Common myeloid progenitor, CD34-positive (primary cell): Measurements from ENCODE around the gene NUDT11.
"Not testable (repeated sequence)": the region's sequence is repeated elsewhere in the genome, so short reads cannot be mapped to it uniquely, and the experiment has no call there.

Source experiments
- CTCF ChIA-PET: fragments of 350-600 bp; sonication (Branson Sonifier 250); formaldehyde crosslinking; loops from one replicate; lab custom pipeline; 2021; ENCODE audit warnings: antibody characterized with exemption; lab: Charles Lee
- POLR2A ChIA-PET: fragments of 350-600 bp; sonication (Branson Sonifier 250); formaldehyde crosslinking; loops from one replicate; lab custom pipeline; 2021; ENCODE audit warnings: antibody characterized with exemption; lab: Charles Lee
- DNase-seq, 3 donors: peaks; one replicate each; pipeline versions ENCODE4 v3.0.0 to v3.0.0-alpha.2; 2013
- H3K27ac ChIP-seq, 2 experiments: 1 replicate in 1 of 2; 2 replicates in 1 of 2; pipeline ENCODE4 v1.7.0; 2013; ENCODE audit warnings: inconsistent platforms in 2 of 2, low read length in 2 of 2, mild to moderate bottlenecking in 2 of 2, low read depth in 1 of 2, moderate library complexity in 1 of 2; ENCODE audit not compliant: severe bottlenecking in 2 of 2, insufficient read depth in 1 of 2, poor library complexity in 1 of 2
- H3K27me3 ChIP-seq, 5 experiments: replicated peaks in 2 of 5; 1 replicate in 3 of 5; 2 replicates in 2 of 5; pipeline versions ENCODE4 v1.6.1 to v1.7.0; 2013; ENCODE audit warnings: low read length in 4 of 5, mild to moderate bottlenecking in 2 of 5, moderate library complexity in 2 of 5, inconsistent platforms in 1 of 5; ENCODE audit not compliant: insufficient read depth in 5 of 5, control insufficient read depth in 4 of 5
- H3K36me3 ChIP-seq, 4 experiments: 1 replicate in 2 of 4; 2 replicates in 2 of 4; pipeline versions ENCODE4 v1.6.1 to v1.7.0; 2013; ENCODE audit warnings: low read length in 3 of 4, control low read depth in 1 of 4, mild to moderate bottlenecking in 1 of 4; ENCODE audit not compliant: control insufficient read depth in 4 of 4, insufficient read depth in 4 of 4
- H3K4me1 ChIP-seq, 4 experiments: 1 replicate in 3 of 4; 2 replicates in 1 of 4; pipeline versions ENCODE4 v1.6.1 to v1.7.1; 2013; ENCODE audit warnings: low read length in 3 of 4, mild to moderate bottlenecking in 3 of 4, control low read depth in 1 of 4, inconsistent platforms in 1 of 4, moderate library complexity in 1 of 4; ENCODE audit not compliant: control insufficient read depth in 4 of 4, insufficient read depth in 4 of 4; ENCODE audit errors: control extremely low read depth in 1 of 4
- H3K4me3 ChIP-seq, 7 experiments: 1 replicate in 4 of 7; 2 replicates in 3 of 7; pipeline versions ENCODE4 v1.5.1 to v1.7.0; 2013; ENCODE audit warnings: mild to moderate bottlenecking in 7 of 7, low read length in 6 of 7, moderate library complexity in 6 of 7, inconsistent platforms in 2 of 7, low read depth in 2 of 7, control low read depth in 1 of 7; ENCODE audit not compliant: insufficient read depth in 4 of 7, control insufficient read depth in 1 of 7; ENCODE audit errors: extremely low read depth in 1 of 7
- H3K9me3 ChIP-seq, 5 experiments: 1 replicate in 4 of 5; 2 replicates in 1 of 5; pipeline versions ENCODE4 v1.6.1 to v1.7.1; 2013; ENCODE audit warnings: low read length in 4 of 5, mild to moderate bottlenecking in 2 of 5, inconsistent platforms in 1 of 5, low read depth in 1 of 5, moderate library complexity in 1 of 5; ENCODE audit not compliant: control insufficient read depth in 4 of 5, insufficient read depth in 2 of 5; ENCODE audit errors: control extremely low read depth in 1 of 5
- WGBS: methylation state at CpG from one replicate; pipeline ENCODE4 v1.1.5; 2013; ENCODE audit not compliant: insufficient coverage; 5-methylcytosine and 5-hydroxymethylcytosine counted together

NUDT11 gene

GRCh38 chrX:51484616-51485015, 11.8 kb downstream of the NUDT11 start:
- ChIA-PET POLR2A (no interaction called here), CTCF (no interaction called here)
- Histone ChIP-seq H3K27ac (no peak overlapping the region), H3K4me3 (no peak overlapping the region), H3K36me3 (no peaks in the 10 kb centered on the region), H3K4me1 (peaks cover 0 to 2% (median 0%) of the 10 kb centered on the region in 4 experiments), H3K9me3 (no peaks in the 10 kb centered on the region), H3K27me3 (peaks cover 0 to 4% (median 0%) of the 10 kb centered on the region in 5 experiments)
- DNase-seq = peak in 2 of 3 donors; percentile 4 to 15
- WGBS = 60% methylated on average over 6 of the region's 6 CpGs

GRCh38 chrX:51482411-51482810, 14.0 kb downstream of the NUDT11 start:
- H3K27me3 ChIP-seq, H3K27ac ChIP-seq, H3K36me3 ChIP-seq, DNase-seq, H3K4me3 ChIP-seq, H3K9me3 ChIP-seq, POLR2A ChIA-PET, CTCF ChIA-PET, H3K4me1 ChIP-seq: not testable (repeated sequence)
- WGBS = 100% methylated on average over 1 of the region's 5 CpGs

DNA sequence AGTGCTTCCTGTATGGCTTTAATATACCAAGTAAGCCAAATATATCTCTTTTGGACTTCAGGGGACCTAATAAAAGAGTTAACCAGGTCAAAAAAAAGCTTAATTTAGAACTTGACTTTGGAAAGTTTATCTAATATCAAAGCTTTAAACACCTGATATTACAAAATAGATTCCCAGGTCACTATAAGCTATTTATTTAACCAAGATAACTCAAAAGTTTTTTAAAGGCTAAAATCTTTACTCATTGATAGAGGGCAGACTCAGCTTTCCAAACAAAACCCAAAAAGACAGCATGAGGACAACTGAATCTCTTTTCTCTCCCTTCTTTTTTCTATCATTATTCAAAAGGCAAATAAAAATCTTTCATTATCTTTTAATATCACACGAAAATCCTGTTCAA, 19.5 kb downstream of the NUDT11 start:
- CTCF ChIA-PET = no interaction called here
- no CpG with 5 or more reads among the region's 1 CpG for WGBS

GRCh38 chrX:51463322-51463721, 33.1 kb downstream of the NUDT11 start:
- H3K36me3 ChIP-seq = no peaks in the 10 kb centered on the region
- WGBS = 76% methylated on average over 2 of the region's 4 CpGs
- CTCF ChIA-PET = interaction anchor here (1.5 kb wide), 1 partner anchor 16 kb away, joined by 6 read pairs; no protein-coding TSS in a partner anchor
- no peaks in the 10 kb centered on the region for H3K4me1 ChIP-seq
- H3K4me3 ChIP-seq = no peak overlapping the region
- H3K27ac ChIP-seq = no peak overlapping the region
- no peaks in the 10 kb centered on the region for H3K9me3 ChIP-seq
- POLR2A ChIA-PET = no interaction called here
- peaks cover 0 to under 1% (median 0%) of the 10 kb centered on the region in 5 experiments for H3K27me3 ChIP-seq
- DNase-seq = no peak

More for the DNA sequence above, 19.5 kb downstream of the NUDT11 start:
- H3K9me3 ChIP-seq = no peaks in the 10 kb centered on the region
- no peak overlapping the region for H3K27ac ChIP-seq
- H3K36me3 ChIP-seq = no peaks in the 10 kb centered on the region
- POLR2A ChIA-PET = no interaction called here
- peaks cover 0 to 4% (median 0%) of the 10 kb centered on the region in 5 experiments for H3K27me3 ChIP-seq
- no peak for DNase-seq
- H3K4me1 ChIP-seq = no peaks in the 10 kb centered on the region
- H3K4me3 ChIP-seq = no peak overlapping the region

DNA sequence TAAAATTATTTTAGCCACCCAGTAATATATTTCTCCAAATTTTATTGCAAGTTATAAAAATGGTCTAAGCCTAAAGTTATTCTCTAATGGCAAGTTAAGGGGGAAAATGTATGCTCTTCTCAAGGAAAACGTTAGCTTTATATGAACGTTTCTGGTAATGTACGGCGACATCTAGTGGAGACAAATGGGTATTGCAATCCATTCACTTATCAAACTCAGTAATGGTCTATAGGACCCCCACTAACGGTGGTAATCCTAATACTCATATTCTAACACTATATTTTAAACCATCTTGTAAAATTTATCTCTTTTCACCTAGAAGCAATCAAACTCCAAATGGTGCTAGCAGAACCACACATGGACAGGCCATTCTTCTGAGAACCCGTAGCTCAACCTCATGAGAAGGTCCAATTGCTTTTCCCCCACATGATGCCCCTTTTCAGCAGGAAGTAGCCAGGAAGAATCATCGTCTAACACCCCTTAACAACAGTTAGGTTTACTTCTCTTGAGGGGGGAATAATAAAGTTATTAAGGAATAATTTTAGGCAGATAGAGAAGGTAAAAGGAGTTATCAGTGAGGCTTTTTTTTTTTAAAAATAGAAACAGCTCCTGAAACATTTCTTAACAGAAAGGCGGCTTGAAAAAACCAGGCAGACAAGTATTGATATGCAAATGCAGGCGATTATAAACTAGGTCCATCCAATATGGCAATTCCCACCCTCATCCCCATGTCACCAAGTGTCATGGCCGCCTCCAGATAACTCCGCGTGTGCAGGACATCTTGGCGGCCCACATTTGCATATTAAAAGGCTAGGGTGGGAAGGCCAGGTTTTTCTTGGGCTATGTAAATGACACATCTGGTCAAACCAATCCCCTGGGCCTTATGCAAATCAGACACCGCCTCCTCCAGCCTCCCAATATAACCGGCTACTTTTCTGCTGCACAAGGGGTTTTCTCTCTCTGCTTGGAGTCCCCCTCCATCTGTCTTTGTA, 35.0 kb downstream of the NUDT11 start:
- no peaks in the 10 kb centered on the region for H3K4me1 ChIP-seq
- 72% methylated on average over 7 of the region's 15 CpGs for WGBS
- H3K4me3 ChIP-seq = no peak overlapping the region
- CTCF ChIA-PET = interaction anchor here (1.0 to 1.8 kb wide), 5 partner anchors 9 to 125 kb away, joined by 3 to 4 read pairs (median 4); no protein-coding TSS in a partner anchor
- peaks cover 0 to 6% (median 0%) of the 10 kb centered on the region in 5 experiments for H3K27me3 ChIP-seq
- H3K36me3 ChIP-seq = no peaks in the 10 kb centered on the region
- no peaks in the 10 kb centered on the region for H3K9me3 ChIP-seq
- no peak overlapping the region for H3K27ac ChIP-seq
- DNase-seq = peak; percentile 25 to 69 (median 66)
- POLR2A ChIA-PET = no interaction called here

- WGBS = 40% methylated on average over 1 of the region's 1 CpG
- DNase-seq = peak; percentile 11 to 54 (median 52)
- Histone ChIP-seq H3K4me1 (no peaks in the 10 kb centered on the region), H3K27ac (no peak overlapping the region), H3K27me3 (peaks cover 0 to 6% (median 0%) of the 10 kb centered on the region in 5 experiments), H3K36me3 (no peaks in the 10 kb centered on the region), H3K9me3 (no peaks in the 10 kb centered on the region), H3K4me3 (no peak overlapping the region)
- CTCF ChIA-PET = interaction anchor here (1.0 to 1.6 kb wide), 8 partner anchors 10 to 315 kb away, joined by 3 to 5 read pairs (median 3); no protein-coding TSS in a partner anchor
- POLR2A ChIA-PET = no interaction called here
These were observed 37.3 kb downstream of the NUDT11 start for GRCh38 chrX:51459125-51459524.

DNA sequence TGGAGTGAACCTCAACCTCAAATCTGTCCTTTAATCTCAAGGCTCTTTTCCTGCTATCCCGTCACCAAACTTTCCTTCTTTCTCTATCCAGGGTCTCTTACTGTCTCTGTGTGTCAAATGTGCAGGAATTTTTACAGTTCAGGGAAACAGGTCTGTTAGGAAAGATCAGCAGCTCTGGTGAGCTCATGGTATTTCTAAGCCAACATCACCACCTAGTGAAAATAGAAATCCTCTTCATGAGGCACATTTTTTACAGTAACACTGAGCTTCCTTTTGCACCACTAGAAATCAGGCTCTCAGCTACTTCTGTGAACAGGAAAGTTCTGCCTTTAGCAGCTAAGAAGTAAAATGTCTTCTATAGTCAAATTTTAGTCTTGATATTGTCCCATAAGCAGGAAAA, 39.6 kb downstream of the NUDT11 start:
- ChIA-PET CTCF (interaction anchor here (0.8 to 1.2 kb wide), 5 partner anchors 12 to 123 kb away, joined by 3 to 9 read pairs (median 3); no protein-coding TSS in a partner anchor), POLR2A (no interaction called here)
- peak; percentile 6 to 22 (median 15) for DNase-seq
- H3K4me3 ChIP-seq = no peak overlapping the region
- no peak overlapping the region for H3K27ac ChIP-seq
- H3K4me1 ChIP-seq = no peaks in the 10 kb centered on the region
- H3K9me3 ChIP-seq = no peaks in the 10 kb centered on the region
- WGBS = 0% methylated on average over 1 of the region's 1 CpG
- peaks cover 0 to 6% (median 0%) of the 10 kb centered on the region in 5 experiments for H3K27me3 ChIP-seq
- H3K36me3 ChIP-seq = no peaks in the 10 kb centered on the region
